Esophagus muscularis mucosa (tissue), 4 donors: ENCODE data around the gene TARBP2. TPM values are rescaled to one million over a fixed set of nuclear protein-coding genes. Genes with fewer than 3 reads are reported as not detected.

Experiments
- DNase-seq: peaks from one replicate; pipeline ENCODE4 v3.0.0-alpha.2; 2017; ENCODE audit errors: extremely low spot score
- H3K27ac ChIP-seq, 4 donors: fragments of 200-600 bp; sonication (generic); replicated peaks in 1 of 4; 1 replicate in 3 of 4; 2 replicates in 1 of 4; pipeline ENCODE4 v1.5.1; 2016 to 2019; ENCODE audit warnings: mild to moderate bottlenecking in 1 of 4
- H3K27me3 ChIP-seq, 4 donors: fragments of 200-600 bp; sonication (generic); one replicate each; pipeline versions ENCODE4 v1.5.1 to v1.6.0; 2016 to 2019
- H3K36me3 ChIP-seq, 4 donors: fragments of 200-600 bp; sonication (generic); one replicate each; pipeline ENCODE4 v1.5.1; 2016 to 2019
- H3K4me1 ChIP-seq, 4 donors: fragments of 200-600 bp; sonication (generic); one replicate each; pipeline ENCODE4 v1.5.1; 2016 to 2019
- H3K4me3 ChIP-seq, 4 donors: fragments of 200-600 bp; sonication (generic); 1 replicate in 2 of 4; 2 replicates in 2 of 4; pipeline ENCODE4 v1.5.1; 2016 to 2019; ENCODE audit warnings: mild to moderate bottlenecking in 4 of 4, moderate library complexity in 1 of 4
- H3K9me3 ChIP-seq, 4 donors: fragments of 200-600 bp; sonication (generic); 1 replicate in 3 of 4; 2 replicates in 1 of 4; pipeline ENCODE4 v1.5.1; 2016 to 2019
- CTCF ChIP-seq, 3 experiments: fragments of 200-600 bp in 2 of 3; fragments of 450-650 bp in 1 of 3; sonication (generic) in 2 of 3; IDR thresholded peaks; one replicate each; pipeline ENCODE4 v1.5.1; 2017 to 2019; ENCODE audit warnings: antibody characterized with exemption in 3 of 3, mild to moderate bottlenecking in 2 of 3, moderate library complexity in 1 of 3
- EP300 ChIP-seq: sonication (generic); formaldehyde crosslinking; IDR thresholded peaks from one replicate; pipeline ENCODE4 v1.6.1; 2017; ENCODE audit warnings: antibody characterized with exemption
- POLR2A ChIP-seq: fragments of 450-650 bp; IDR thresholded peaks from one replicate; pipeline ENCODE4 v1.6.1; 2017; ENCODE audit warnings: antibody characterized with exemption, moderate library complexity, mild to moderate bottlenecking, low read depth
- POLR2AphosphoS5 ChIP-seq, 2 donors: sonication (generic); formaldehyde crosslinking; IDR thresholded peaks; one replicate each; pipeline ENCODE4 v1.6.1; 2017; ENCODE audit warnings: antibody characterized with exemption in 2 of 2
- WGBS: methylation state at CpG from one replicate; pipeline ENCODE4 v1.1.5; 2018; 5-methylcytosine and 5-hydroxymethylcytosine counted together
- intact Hi-C: fragments of 100-400 bp; cut with DNase I; formaldehyde crosslinking; loops from one replicate; pipeline ENCODE4 v1.15.1; 2023
- total RNA-seq, 4 donors: library from RNA; depleted of rRNA; stranded (reverse); fragments of >200 nt; gene quantifications; one replicate each; pipeline versions ENCODE4 v1.1.0 to v1.2.1, GENCODE V29; 2016

The TARBP2 gene
- total RNA-seq, 4 donors from 2014 or later = 12.7 to 16.6 (median 12.9) TPM

GRCh38 chr12:53502983-53503728 lies 2.1 kb downstream of the TARBP2 start:
- H3K36me3 ChIP-seq = peaks cover 8 to 48% (median 33%) of the 10 kb centered on the region in 4 donors
- H3K9me3 ChIP-seq = no peaks in the 10 kb centered on the region
- no peaks in the 10 kb centered on the region for H3K27me3 ChIP-seq
- DNase-seq = no peak
- H3K4me3 ChIP-seq = no peak overlapping the region
- peaks cover 22 to 60% (median 43%) of the 10 kb centered on the region in 4 donors for H3K4me1 ChIP-seq
- peak overlapping the region; percentile 97 to 99 (median 98) for H3K27ac ChIP-seq
- WGBS = 84% methylated on average over 10 of the region's 10 CpGs
- intact Hi-C loops = no loop called here
- no peak for TF ChIP-seq POLR2AphosphoS5 (IDR thresholded peaks at IDR 0.05)
- no peak for TF ChIP-seq POLR2A
- no peak for TF ChIP-seq EP300
- no peak for TF ChIP-seq CTCF (IDR thresholded peaks at IDR 0.05)

GRCh38 chr12:53504004-53504920 lies 3.2 kb downstream of the TARBP2 start:
- intact Hi-C loops = no loop called here
- Histone ChIP-seq H3K4me3 (no peak overlapping the region), H3K36me3 (peaks cover 8 to 49% (median 33%) of the 10 kb centered on the region in 4 donors), H3K27ac (peak overlapping the region in 2 of 4 donors; percentile 14 to 23), H3K27me3 (no peaks in the 10 kb centered on the region), H3K9me3 (no peaks in the 10 kb centered on the region), H3K4me1 (peaks cover 19 to 59% (median 40%) of the 10 kb centered on the region in 4 donors)
- no peak for DNase-seq
- no peak for TF ChIP-seq POLR2AphosphoS5 (IDR thresholded peaks at IDR 0.05)
- 80% methylated on average over 13 of the region's 14 CpGs for WGBS

GRCh38 chr12:53505086-53505485 lies 4.0 kb downstream of the TARBP2 start:
- peaks cover 19 to 52% (median 34%) of the 10 kb centered on the region in 4 donors for H3K4me1 ChIP-seq
- intact Hi-C loops = loop anchor here (5.0 kb wide), 2 partner anchors 53 to 153 kb away; partner anchors contain the start of gene PCBP2
- TF ChIP-seq EP300 (no peak), CTCF (IDR thresholded peaks at IDR 0.05) (no peak), POLR2AphosphoS5 (IDR thresholded peaks at IDR 0.05) (no peak), POLR2A (no peak)

GRCh38 chr12:53505555-53506449 lies 4.7 kb downstream of the TARBP2 start:
- intact Hi-C loops = loop anchor here (5.0 kb wide), 2 partner anchors 54 to 154 kb away; partner anchors contain the start of gene PCBP2
- no peak for TF ChIP-seq EP300
- TF ChIP-seq POLR2A = no peak
- TF ChIP-seq CTCF (IDR thresholded peaks at IDR 0.05) = no peak
- no peak for TF ChIP-seq POLR2AphosphoS5 (IDR thresholded peaks at IDR 0.05)
- H3K9me3 ChIP-seq = no peaks in the 10 kb centered on the region
- no peak overlapping the region for H3K4me3 ChIP-seq
- WGBS = 81% methylated on average over 15 of the region's 19 CpGs
- peaks cover 19 to 48% (median 31%) of the 10 kb centered on the region in 4 donors for H3K4me1 ChIP-seq
- H3K27ac ChIP-seq = peak overlapping the region in 2 of 4 donors; percentile 20 to 23
- no peak for DNase-seq
- peaks cover 8 to 65% (median 42%) of the 10 kb centered on the region in 4 donors for H3K36me3 ChIP-seq
- no peaks in the 10 kb centered on the region for H3K27me3 ChIP-seq

More at GRCh38 chr12:53505086-53505485, 4.0 kb downstream of the TARBP2 start:
- Histone ChIP-seq H3K4me3 (no peak overlapping the region), H3K36me3 (peaks cover 8 to 57% (median 35%) of the 10 kb centered on the region in 4 donors), H3K27ac (peak overlapping the region in 2 of 4 donors; percentile 14 to 23), H3K9me3 (no peaks in the 10 kb centered on the region), H3K27me3 (no peaks in the 10 kb centered on the region)
- WGBS = 85% methylated on average over 10 of the region's 10 CpGs
- DNase-seq = no peak
